ENCODE results near the gene HMCN1.

HMCN1 gene

DNA sequence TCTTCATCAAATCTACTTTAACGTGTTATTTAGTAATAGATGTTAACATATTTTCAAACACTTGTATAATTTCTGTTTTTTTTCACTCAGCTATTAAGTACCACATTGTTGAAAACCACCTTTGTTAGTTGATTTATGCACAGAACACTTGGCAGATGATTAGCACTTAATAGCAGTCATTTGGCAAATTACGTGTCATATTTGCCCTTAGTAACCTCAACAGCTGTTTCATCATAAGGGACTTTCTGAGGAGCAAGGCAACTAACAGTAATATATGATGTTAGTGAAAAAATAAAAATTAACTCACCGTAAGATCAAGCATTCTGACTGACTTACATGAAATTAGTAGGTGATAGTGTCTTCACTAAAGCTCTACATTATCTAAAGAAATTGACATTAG is 186.4 kb downstream of the HMCN1 start:
- DNase-seq, result no peak

GRCh38 chr1:185921636-185922035 is 187.4 kb downstream of the HMCN1 start:
- no peak for DNase-seq

DNA sequence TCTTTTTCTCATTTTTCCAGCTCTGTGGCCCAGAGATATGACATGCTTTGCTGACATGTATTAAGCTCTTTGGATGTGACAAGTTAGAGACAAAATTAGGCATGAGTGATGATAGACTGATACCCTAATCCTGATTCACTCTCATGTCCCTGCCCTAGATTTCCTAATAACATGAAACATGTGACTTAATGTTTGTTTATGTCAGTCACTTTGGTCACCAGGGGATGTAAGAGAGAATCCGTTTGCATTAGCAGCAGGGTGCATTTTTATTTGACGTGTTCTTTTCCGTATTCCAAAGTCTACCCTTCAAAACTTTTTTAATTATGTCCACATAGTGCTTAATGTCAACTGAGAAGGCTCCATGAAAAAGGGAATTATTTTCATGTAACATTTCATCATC is 192.4 kb downstream of the HMCN1 start:
- no peak for DNase-seq

DNA sequence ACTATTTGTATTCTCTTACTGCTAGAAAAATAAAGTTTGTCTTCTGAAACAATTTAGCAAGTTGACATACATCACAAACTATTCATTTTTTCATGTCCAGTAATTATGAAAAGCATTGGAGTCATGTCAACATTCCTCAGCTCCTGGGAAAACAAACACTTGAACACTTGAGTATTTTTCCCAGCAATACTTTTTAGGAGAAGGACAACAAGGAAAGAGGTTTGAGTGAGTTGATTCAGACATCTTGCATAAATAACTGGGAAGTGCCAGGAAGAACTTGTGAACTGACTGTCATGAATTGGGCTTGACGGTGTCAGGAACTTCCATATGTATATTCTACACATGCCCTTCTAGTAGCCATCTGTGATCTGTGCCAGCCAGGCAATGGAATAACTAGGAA is 195.6 kb downstream of the HMCN1 start:
- no peak for DNase-seq

DNA sequence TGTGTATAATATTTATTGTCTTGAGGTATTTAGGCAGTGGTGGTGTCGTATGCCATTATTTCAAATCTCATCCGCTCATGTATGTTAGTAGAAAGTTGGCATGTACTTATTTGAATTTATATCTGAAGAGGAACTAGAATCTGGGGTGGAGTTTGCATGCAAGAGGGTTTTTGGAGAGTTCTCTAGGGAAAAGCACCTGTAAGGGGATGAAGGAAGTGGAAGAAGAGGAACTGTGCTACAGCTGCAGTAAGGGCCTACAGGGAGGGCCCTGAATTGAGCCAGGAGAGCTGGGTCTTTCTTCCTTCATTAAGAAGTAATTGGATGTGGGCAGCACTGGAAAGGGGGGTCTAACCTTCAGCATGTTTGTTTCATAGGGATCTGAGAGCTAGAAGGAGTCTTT is 197.2 kb downstream of the HMCN1 start:
- no peak for DNase-seq

- DNase-seq, result no peak
These were observed 199.4 kb downstream of the HMCN1 start for GRCh38 chr1:185933580-185933979.

- DNase-seq, result no peak
These were observed 200.4 kb downstream of the HMCN1 start for GRCh38 chr1:185934476-185935189.

GRCh38 chr1:185935360-185935759 is 201.2 kb downstream of the HMCN1 start:
- DNase-seq, result no peak

GRCh38 chr1:185936641-185937040 is 202.4 kb downstream of the HMCN1 start:
- no peak for DNase-seq

DNA sequence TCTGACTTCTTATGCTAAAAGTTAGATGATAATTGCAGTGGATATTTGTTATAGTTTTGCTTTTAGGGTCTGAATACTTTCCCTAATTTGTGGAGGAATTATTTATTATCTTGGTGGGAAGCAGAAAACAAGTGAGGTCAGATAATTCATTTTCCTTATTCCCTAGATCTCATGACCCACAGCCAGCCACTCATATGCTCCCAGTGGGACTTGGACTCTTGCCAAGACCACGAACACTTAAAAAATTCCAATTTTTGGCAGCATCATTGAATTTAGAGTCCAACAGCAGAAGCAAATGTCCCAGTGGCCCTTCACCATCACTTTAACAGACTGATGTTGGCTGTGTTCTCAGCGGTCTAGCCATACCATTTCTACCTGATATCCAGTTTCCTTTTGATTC is 204.2 kb downstream of the HMCN1 start:
- DNase-seq, result no peak

DNA sequence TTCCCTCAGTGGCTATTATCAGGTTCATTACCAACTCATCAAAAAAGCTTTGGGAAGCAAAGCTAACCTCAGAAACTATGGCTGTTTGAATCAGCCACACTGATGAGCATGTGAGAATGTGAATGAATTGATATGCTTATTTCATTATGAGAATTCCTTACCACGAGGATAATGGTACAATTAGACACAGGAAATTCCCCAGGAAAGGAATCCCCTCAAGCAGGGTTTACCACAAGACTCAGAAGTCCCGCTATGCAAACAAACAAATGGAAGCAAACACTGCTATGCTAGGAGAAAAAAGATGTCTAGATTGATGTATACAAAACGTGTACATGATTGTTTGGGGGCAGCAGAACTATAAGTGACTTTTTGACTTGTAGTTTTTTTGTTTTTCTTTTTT is 205.0 kb downstream of the HMCN1 start:
- DNase-seq, result no peak

GRCh38 chr1:185942961-185943360 is 208.8 kb downstream of the HMCN1 start:
- DNase-seq, result no peak

- DNase-seq, result no peak
These were observed 222.7 kb downstream of the HMCN1 start for GRCh38 chr1:185956881-185957280.

DNA sequence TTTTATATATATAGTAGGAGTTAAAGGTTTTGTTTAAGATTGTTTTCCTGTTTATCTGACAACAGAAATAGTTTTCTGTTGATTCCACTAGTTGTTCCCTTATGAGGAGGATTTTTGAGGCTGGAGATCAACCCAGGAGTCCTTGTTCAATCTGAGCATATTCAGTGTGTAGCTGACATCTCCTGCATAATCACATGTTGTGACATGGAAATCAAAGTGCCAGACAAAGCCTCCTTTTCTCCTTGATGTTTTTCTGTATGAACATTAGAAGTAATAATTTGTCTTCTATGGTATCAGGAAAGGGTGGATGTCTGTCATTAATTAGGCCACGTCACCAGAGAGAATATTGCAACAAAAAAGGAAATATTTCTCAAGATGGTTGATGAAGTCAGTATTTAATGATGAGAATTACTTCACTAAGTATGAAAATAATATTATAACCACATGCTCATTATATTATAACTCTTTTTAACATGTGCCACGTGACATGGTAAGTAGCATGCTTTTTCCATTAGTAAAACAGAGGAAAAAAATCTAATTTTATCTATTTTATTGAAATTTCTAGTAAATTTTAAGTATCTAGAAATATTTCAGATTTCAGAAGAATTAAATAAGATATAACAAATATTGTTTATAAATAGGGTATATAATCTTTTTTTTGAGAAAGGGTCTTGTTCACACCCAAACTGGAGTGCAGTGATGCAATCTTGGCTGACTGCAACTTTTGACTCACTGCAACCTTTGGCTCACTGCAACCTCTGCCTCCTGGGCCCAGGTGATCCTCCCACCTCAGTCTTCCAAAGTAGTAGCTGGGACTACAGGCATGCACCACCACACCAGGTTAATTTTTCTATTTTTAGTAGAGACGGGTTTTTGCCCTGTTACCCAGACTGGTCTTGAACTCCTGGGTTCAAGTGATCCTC is 223.5 kb downstream of the HMCN1 start:
- DNase-seq, result no peak

DNA sequence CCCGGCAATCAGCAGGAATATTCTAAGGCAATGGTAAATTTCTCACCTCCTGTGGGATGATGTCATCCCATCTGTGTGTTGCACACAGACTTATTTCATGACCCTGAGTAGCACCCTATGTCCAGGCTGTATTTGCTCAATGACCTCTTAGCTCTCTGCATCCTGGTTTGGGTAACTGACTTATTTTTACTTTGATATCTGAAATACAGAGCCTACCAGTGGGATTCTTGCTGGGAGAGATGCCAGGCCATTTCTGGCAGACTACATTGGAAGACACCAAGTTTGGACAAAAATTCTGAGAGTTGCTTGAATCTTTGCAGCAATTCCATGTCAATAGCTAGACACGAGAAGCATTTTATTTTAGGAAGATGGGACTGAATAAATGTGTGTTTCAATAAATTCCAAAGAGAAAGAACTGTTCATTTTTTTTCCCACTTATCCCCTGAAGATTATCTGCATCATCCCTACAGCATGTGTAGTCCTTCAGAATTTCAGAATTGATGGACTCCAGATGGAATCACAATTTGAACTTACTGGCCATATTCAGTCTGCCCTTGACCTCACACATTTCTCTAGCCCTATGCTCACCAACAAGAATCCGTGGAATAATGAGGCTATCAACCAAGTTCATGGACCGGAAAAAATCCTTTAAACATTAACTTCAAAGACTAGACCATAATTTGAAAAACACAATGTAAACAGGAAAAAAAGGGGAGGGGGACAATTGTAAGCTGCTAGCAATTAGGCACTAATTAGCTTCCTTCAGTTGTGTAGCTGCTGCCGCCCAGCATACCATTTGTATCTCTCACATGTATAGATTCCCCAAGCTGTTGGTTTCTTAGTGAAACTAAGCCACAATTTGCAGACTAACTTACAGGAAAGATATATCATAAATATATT is 226.5 kb downstream of the HMCN1 start:
- no peak for DNase-seq

DNA sequence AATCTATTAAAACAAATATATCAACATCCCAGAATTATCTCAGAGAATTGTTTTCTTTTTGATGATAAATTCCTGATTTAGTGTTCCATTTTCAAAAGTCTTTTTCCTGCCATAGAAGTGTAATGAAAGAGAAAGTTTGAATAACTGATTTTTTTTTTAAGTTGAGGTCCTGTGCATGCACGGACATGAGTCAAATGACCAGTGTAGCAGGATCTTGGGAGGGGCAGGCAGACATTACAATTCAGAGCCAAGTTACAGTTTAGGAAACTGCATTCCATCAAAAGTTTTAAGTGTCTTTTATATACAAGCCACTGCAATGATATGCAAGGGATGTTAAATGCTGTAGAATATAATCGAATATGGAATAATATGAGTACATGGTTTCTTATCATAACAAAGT is 227.5 kb downstream of the HMCN1 start:
- no peak for DNase-seq

DNA sequence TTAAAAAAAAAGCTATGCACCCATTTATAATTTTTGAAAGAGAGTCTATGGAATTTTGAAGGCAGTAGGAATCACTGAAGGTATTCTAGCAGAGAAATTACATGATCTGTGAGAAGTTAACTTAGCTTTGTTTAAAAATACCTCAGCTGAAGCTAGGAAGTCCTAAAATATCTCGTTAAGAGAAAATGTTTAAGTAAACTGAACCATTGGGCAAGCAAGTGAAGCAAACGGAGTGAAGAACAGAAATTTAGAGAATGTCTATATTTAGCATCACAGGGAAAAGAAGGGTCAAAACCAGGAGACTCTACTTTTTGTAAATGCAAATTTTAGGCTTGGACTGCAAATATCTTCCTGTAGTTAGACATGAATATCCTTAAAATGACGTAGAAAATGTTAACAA is 230.8 kb downstream of the HMCN1 start:
- no peak for DNase-seq

DNA sequence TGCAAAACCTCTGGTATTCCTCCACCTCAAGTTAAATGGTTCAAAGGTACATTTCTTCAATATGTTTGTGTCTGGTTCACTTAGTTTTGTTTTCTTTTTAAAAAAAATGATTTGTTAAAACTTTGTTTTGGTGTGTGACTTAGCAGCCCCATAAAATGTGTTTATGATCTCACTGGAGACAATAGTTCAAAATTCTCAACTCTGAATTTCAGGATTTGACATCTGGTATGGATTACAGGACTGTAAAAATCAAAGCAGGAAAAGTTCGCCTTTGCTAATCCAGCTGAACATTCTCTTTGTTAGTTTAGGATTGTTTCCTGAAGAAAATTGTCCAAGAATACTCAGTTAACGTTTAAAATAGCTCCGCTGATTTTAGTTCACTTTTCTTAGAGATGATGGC is 231.7 kb downstream of the HMCN1 start:
- DNase-seq, result no peak

- no peak for DNase-seq
These were observed 232.3 kb downstream of the HMCN1 start for GRCh38 chr1:185966471-185966870.

GRCh38 chr1:185969028-185969427 is 234.8 kb downstream of the HMCN1 start:
- DNase-seq, result no peak

DNA sequence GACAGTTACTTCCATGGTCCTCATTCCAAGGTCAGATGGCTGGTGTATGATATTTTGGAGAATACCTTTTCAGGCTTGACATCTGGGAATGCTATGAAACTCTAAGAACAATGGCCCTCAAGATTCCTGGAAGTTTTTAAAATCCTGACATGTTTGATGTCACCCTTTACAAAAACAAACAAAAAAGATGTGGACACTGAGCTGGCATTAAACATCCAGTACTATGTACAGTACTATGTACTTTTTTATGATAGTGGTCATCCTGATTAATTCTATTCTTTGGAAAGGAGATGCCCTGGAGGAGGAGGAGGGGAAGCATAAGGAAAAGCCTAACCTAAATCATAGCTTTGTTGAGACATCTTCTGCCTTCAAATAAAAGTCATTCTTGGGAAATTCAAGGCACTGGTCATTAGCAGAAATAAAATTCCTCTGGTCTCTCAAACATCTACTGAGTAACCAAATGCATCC is 235.4 kb downstream of the HMCN1 start:
- no peak for DNase-seq

DNA sequence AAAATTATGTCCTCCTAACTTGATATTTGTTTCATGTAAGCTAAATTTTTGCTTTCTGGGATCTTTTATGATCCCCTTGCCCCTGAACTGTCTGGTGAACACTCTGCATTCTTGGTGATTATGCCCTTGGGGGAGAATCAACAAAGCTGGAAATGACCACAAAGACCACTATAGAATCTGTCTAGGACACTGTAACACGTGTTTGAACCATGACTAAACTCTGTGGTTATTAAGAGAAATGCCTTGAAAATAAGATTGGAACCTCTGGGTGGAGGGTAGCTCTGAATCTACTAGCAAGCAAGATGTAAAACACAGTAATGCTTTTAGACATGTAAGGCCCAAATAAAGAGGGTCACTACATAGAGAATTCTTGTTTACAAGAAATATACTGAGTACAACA is 237.5 kb downstream of the HMCN1 start:
- DNase-seq, result no peak
